IMR-90 (cell line): ENCODE measurements around the gene UROD.

Experiments used
- BHLHE40 ChIP-seq: fragments of 150-350 bp; IDR thresholded peaks from 2 replicates; pipeline ENCODE4 v1.6.1; 2016; ENCODE audit warnings: mild to moderate bottlenecking, low read depth, low read length
- CHD1 ChIP-seq: IDR thresholded peaks from 2 replicates; pipeline ENCODE4 v1.6.1; 2012; ENCODE audit warnings: low read depth, low read length, improper control_type of control experiment
- FOS ChIP-seq: fragments of 150-350 bp; IDR thresholded peaks from 2 replicates; pipeline ENCODE4 v1.6.1; 2016; ENCODE audit warnings: low read depth, low read length
- MAFK ChIP-seq: IDR thresholded peaks from 2 replicates; pipeline ENCODE4 v1.6.1; 2012; ENCODE audit warnings: low read depth, low read length, improper control_type of control experiment
- MXI1 ChIP-seq: IDR thresholded peaks from 2 replicates; pipeline ENCODE4 v1.6.1; 2012; ENCODE audit warnings: low read depth, mild to moderate bottlenecking, low read length, moderate library complexity, borderline replicate concordance
- POLR2A ChIP-seq: IDR thresholded peaks from 2 replicates; pipeline ENCODE4 v1.6.1; 2012; ENCODE audit warnings: mild to moderate bottlenecking, low read depth, low read length
- RAD21 ChIP-seq: IDR thresholded peaks from 2 replicates; pipeline ENCODE4 v1.6.1; 2012; ENCODE audit warnings: low read length, improper control_type of control experiment
- RCOR1 ChIP-seq: IDR thresholded peaks from 2 replicates; pipeline ENCODE4 v1.6.1; 2012; ENCODE audit warnings: mild to moderate bottlenecking, low read length, improper control_type of control experiment; ENCODE audit not compliant: insufficient replicate concordance
- RFX5 ChIP-seq: IDR thresholded peaks from 2 replicates; pipeline ENCODE4 v1.8.0; 2012; ENCODE audit warnings: low read depth, mild to moderate bottlenecking, low read length, moderate library complexity
- SMC3 ChIP-seq: fragments of 150-350 bp; IDR thresholded peaks from 2 replicates; pipeline ENCODE4 v1.6.1; 2016; ENCODE audit warnings: low read depth, mild to moderate bottlenecking, antibody characterized with exemption, low read length, moderate library complexity
- TF ChIP-seq, protein P1 (sequence below): conservative IDR thresholded peaks from 2 replicates; pipeline ENCODE4 v1.5.1; 2012; ENCODE audit warnings: mild to moderate bottlenecking, low read depth, low read length, improper control_type of control experiment
- TF ChIP-seq, protein P2 (sequence below): fragments of 150-350 bp; IDR thresholded peaks from 2 replicates; pipeline ENCODE4 v1.6.1; 2017; ENCODE audit warnings: mild to moderate bottlenecking, antibody characterized with exemption, low read length, low read depth
- TF ChIP-seq, protein P3 (sequence below): fragments of 150-350 bp; IDR thresholded peaks from 2 replicates; pipeline ENCODE4 v1.6.1; 2016; ENCODE audit warnings: low read depth, mild to moderate bottlenecking, low read length, moderate library complexity, borderline replicate concordance

DNA sequence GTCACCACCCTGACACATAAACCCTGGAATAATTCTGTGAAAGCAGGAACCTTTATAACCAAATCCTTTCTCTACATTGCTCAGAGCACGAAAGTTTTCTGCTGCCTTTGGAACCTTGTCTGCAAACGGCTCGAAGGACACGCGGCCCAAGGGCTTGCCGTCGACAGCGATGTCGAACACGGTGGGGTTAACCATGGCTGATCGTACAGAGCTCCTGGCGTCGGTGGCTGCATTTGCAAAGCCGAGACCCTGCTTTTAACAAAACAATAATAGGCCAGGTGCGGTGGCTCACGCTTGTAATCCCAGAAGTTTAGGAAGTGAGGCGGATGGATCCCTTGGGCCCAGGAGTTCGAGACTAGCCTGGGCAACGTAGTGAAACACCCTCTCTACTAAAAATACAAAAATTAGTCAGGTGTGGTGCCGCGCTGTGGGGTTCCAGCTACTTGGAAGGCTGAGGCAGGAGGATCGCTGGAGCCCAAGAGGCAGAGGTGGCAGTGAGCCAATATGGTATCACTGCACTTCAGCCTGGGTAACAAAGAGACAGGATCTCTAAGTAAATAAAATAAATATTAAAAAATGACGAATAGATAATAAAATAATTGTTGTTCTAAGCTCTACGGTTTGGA is 23.4 kb upstream of the UROD start:
- TF ChIP-seq, protein P1, sequence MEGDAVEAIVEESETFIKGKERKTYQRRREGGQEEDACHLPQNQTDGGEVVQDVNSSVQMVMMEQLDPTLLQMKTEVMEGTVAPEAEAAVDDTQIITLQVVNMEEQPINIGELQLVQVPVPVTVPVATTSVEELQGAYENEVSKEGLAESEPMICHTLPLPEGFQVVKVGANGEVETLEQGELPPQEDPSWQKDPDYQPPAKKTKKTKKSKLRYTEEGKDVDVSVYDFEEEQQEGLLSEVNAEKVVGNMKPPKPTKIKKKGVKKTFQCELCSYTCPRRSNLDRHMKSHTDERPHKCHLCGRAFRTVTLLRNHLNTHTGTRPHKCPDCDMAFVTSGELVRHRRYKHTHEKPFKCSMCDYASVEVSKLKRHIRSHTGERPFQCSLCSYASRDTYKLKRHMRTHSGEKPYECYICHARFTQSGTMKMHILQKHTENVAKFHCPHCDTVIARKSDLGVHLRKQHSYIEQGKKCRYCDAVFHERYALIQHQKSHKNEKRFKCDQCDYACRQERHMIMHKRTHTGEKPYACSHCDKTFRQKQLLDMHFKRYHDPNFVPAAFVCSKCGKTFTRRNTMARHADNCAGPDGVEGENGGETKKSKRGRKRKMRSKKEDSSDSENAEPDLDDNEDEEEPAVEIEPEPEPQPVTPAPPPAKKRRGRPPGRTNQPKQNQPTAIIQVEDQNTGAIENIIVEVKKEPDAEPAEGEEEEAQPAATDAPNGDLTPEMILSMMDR, result no peak
- TF ChIP-seq POLR2A (no peak), MXI1 (no peak), RCOR1 (no peak), RFX5 (no peak), FOS (no peak), SMC3 (no peak), CHD1 (no peak), MAFK (no peak), BHLHE40 (no peak), RAD21 (no peak)
- TF ChIP-seq, protein P2, sequence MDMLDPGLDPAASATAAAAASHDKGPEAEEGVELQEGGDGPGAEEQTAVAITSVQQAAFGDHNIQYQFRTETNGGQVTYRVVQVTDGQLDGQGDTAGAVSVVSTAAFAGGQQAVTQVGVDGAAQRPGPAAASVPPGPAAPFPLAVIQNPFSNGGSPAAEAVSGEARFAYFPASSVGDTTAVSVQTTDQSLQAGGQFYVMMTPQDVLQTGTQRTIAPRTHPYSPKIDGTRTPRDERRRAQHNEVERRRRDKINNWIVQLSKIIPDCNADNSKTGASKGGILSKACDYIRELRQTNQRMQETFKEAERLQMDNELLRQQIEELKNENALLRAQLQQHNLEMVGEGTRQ, result no peak
- TF ChIP-seq, protein P3, sequence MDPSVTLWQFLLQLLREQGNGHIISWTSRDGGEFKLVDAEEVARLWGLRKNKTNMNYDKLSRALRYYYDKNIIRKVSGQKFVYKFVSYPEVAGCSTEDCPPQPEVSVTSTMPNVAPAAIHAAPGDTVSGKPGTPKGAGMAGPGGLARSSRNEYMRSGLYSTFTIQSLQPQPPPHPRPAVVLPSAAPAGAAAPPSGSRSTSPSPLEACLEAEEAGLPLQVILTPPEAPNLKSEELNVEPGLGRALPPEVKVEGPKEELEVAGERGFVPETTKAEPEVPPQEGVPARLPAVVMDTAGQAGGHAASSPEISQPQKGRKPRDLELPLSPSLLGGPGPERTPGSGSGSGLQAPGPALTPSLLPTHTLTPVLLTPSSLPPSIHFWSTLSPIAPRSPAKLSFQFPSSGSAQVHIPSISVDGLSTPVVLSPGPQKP, result no peak
